BLaER1 treated with 17β-estradiol and CSF1 and Interleukin-3, amounts not matched to agents 10 nM and 100 nM (cell line): ENCODE results near the gene CUL3.

Experiments
- H3K27ac ChIP-seq, 11 experiments: shearing (Covaris generic); formaldehyde crosslinking; 2 replicates each; pipeline ENCODE4 v1.8.1; 2022
- H3K27me3 ChIP-seq, 11 experiments: shearing (Covaris generic); formaldehyde crosslinking; 2 replicates each; pipeline ENCODE4 v1.8.1; 2022
- H3K36me3 ChIP-seq, 11 experiments: shearing (Covaris generic); formaldehyde crosslinking; 2 replicates each; pipeline ENCODE4 v1.8.1; 2022
- H3K4me1 ChIP-seq, 10 experiments: shearing (Covaris generic); formaldehyde crosslinking; 2 replicates each; pipeline ENCODE4 v1.8.1; 2022
- H3K4me2 ChIP-seq, 11 experiments: shearing (Covaris generic); formaldehyde crosslinking; 2 replicates each; pipeline ENCODE4 v1.8.1; 2022
- H3K4me3 ChIP-seq, 10 experiments: shearing (Covaris generic); formaldehyde crosslinking; 2 replicates each; pipeline ENCODE4 v1.8.1; 2022
- H3K9ac ChIP-seq, 11 experiments: shearing (Covaris generic); formaldehyde crosslinking; 2 replicates each; pipeline ENCODE4 v1.8.1; 2022
- H3K9me3 ChIP-seq, 11 experiments: shearing (Covaris generic); formaldehyde crosslinking; replicated peaks in 1 of 11; 2 replicates each; pipeline ENCODE4 v1.8.1; 2022
- H4K20me1 ChIP-seq, 11 experiments: shearing (Covaris generic); formaldehyde crosslinking; 2 replicates each; pipeline ENCODE4 v1.8.1; 2022
- Cebpa-rat ChIP-seq, 11 experiments: shearing (Covaris generic); IDR thresholded peaks; 2 replicates each; pipeline ENCODE4 v1.8.1; 2022

CUL3 gene

GRCh38 chr2:224449212-224450147 lies 135.7 kb downstream of the CUL3 start:
- peaks cover 0 to 14% (median 8%) of the 10 kb centered on the region in 11 experiments; a peak in 8 of 22 replicates for H3K9me3 ChIP-seq
- TF ChIP-seq Cebpa-rat (IDR thresholded peaks at IDR 0.05) = no peak
- no peak overlapping the region for H3K4me2 ChIP-seq
- no peaks in the 10 kb centered on the region for H3K27me3 ChIP-seq
- H3K9ac ChIP-seq = no peak overlapping the region
- peaks cover 0 to 7% (median 2%) of the 10 kb centered on the region in 10 experiments; a peak in 4 of 20 replicates for H3K4me1 ChIP-seq
- H3K27ac ChIP-seq = no peak overlapping the region
- no peaks in the 10 kb centered on the region for H3K36me3 ChIP-seq
- no peak overlapping the region for H3K4me3 ChIP-seq
- H4K20me1 ChIP-seq = no peaks in the 10 kb centered on the region

DNA sequence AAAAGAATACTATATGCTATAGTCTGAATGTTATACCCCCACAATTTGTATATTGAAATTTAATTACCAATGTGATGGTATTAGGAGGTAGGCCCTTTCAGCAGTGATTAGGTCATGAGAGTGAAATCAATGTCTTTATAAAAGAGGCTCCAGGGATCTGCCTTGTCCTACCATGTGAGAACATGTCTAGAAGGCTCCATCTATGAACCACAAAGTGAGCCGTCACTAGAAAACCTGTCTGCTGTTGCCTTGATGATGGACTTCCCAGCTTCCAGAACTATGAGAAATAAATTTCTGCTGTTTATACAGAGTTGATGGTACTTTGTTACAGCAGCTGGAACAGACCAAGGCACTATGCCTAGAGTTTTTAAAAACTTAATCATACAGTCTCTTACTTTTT lies 136.9 kb downstream of the CUL3 start:
- Histone ChIP-seq H3K27me3 (no peaks in the 10 kb centered on the region), H3K9me3 (peaks cover 0 to 13% (median 6%) of the 10 kb centered on the region in 11 experiments; a peak in 9 of 22 replicates), H3K4me2 (no peak overlapping the region), H3K27ac (no peak overlapping the region), H4K20me1 (no peaks in the 10 kb centered on the region), H3K4me3 (no peak overlapping the region), H3K36me3 (no peaks in the 10 kb centered on the region), H3K4me1 (peaks cover 0 to 7% (median 2%) of the 10 kb centered on the region in 10 experiments; a peak in 4 of 20 replicates), H3K9ac (no peak overlapping the region)
- no peak for TF ChIP-seq Cebpa-rat (IDR thresholded peaks at IDR 0.05)

GRCh38 chr2:224444783-224445182 lies 140.4 kb downstream of the CUL3 start:
- no peak for TF ChIP-seq Cebpa-rat (IDR thresholded peaks at IDR 0.05)

GRCh38 chr2:224444021-224444420 lies 141.1 kb downstream of the CUL3 start:
- H3K36me3 ChIP-seq = no peaks in the 10 kb centered on the region
- H3K4me3 ChIP-seq = no peak overlapping the region
- H3K27me3 ChIP-seq = peaks cover 0 to 6% (median 4%) of the 10 kb centered on the region in 11 experiments; a peak in 9 of 22 replicates
- H3K4me1 ChIP-seq = no peaks in the 10 kb centered on the region; a peak in 1 of 20 replicates
- H3K9me3 ChIP-seq = peaks cover 7 to 25% (median 13%) of the 10 kb centered on the region in 11 experiments; a peak in 21 of 22 replicates
- no peak overlapping the region for H3K9ac ChIP-seq
- no peak for TF ChIP-seq Cebpa-rat (IDR thresholded peaks at IDR 0.05)
- H3K4me2 ChIP-seq = no peak overlapping the region
- no peaks in the 10 kb centered on the region for H4K20me1 ChIP-seq
- no peak overlapping the region for H3K27ac ChIP-seq

More at GRCh38 chr2:224444783-224445182, 140.4 kb downstream of the CUL3 start:
- Histone ChIP-seq H3K9me3 (peaks cover 7 to 25% (median 13%) of the 10 kb centered on the region in 11 experiments; a peak in 21 of 22 replicates), H3K36me3 (no peaks in the 10 kb centered on the region), H3K27ac (no peak overlapping the region), H3K9ac (no peak overlapping the region), H3K4me3 (no peak overlapping the region), H4K20me1 (no peaks in the 10 kb centered on the region), H3K4me2 (no peak overlapping the region), H3K27me3 (peaks cover 0 to 6% (median 4%) of the 10 kb centered on the region in 11 experiments; a peak in 9 of 22 replicates), H3K4me1 (no peaks in the 10 kb centered on the region; a peak in 1 of 20 replicates)

- Histone ChIP-seq H3K36me3 (no peaks in the 10 kb centered on the region), H3K9ac (no peak overlapping the region), H3K4me2 (peak overlapping the region in 3 of 11 experiments; percentile 12 to 55 (median 46); a peak in 2 of 22 replicates), H3K9me3 (peaks cover 7 to 25% (median 13%) of the 10 kb centered on the region in 11 experiments; a peak in 21 of 22 replicates), H3K4me1 (no peaks in the 10 kb centered on the region; a peak in 1 of 20 replicates), H3K27me3 (peaks cover 0 to 6% (median 4%) of the 10 kb centered on the region in 11 experiments; a peak in 9 of 22 replicates), H4K20me1 (no peaks in the 10 kb centered on the region), H3K27ac (no peak overlapping the region), H3K4me3 (peak overlapping the region in 3 of 10 experiments; percentile 21 to 28 (median 24); a peak in 2 of 20 replicates)
- no peak for TF ChIP-seq Cebpa-rat (IDR thresholded peaks at IDR 0.05)
Measured at GRCh38 chr2:224442071-224442967, 142.8 kb downstream of the CUL3 start.

GRCh38 chr2:224440988-224441387 lies 144.2 kb downstream of the CUL3 start:
- Histone ChIP-seq H3K4me3 (no peak overlapping the region), H3K9me3 (peaks cover 7 to 25% (median 13%) of the 10 kb centered on the region in 11 experiments; a peak in 21 of 22 replicates), H3K27ac (no peak overlapping the region), H3K4me2 (no peak overlapping the region), H3K9ac (no peak overlapping the region), H3K27me3 (peaks cover 0 to 6% (median 4%) of the 10 kb centered on the region in 11 experiments; a peak in 9 of 22 replicates), H4K20me1 (no peaks in the 10 kb centered on the region), H3K4me1 (no peaks in the 10 kb centered on the region; a peak in 1 of 20 replicates), H3K36me3 (no peaks in the 10 kb centered on the region)
- no peak for TF ChIP-seq Cebpa-rat (IDR thresholded peaks at IDR 0.05)

DNA sequence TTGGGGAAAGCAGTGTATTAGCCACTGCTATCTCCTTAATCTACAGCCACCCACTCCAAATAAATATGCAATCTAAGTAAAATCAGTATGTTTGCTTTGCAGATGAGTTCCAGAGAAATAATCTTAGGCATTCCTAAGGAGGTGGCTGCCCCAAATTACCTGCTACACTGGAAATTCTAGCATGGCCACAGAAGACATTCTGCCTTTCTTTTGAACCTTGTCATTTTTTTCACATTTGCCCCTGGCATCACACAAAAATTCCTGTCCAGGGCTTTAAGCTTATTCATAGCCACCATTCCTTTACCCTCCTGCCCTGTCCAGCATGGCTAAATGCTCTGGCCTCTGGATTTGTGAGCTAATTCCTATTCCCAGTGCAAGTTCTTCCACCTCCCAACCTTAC lies 146.4 kb downstream of the CUL3 start:
- H3K4me3 ChIP-seq = no peak overlapping the region
- H4K20me1 ChIP-seq = no peaks in the 10 kb centered on the region
- H3K9me3 ChIP-seq = peaks cover 0 to 20% (median 13%) of the 10 kb centered on the region in 11 experiments; a peak in 20 of 22 replicates
- H3K4me2 ChIP-seq = no peak overlapping the region
- H3K9ac ChIP-seq = no peak overlapping the region
- peaks cover 0 to 6% (median 4%) of the 10 kb centered on the region in 11 experiments; a peak in 9 of 22 replicates for H3K27me3 ChIP-seq
- no peaks in the 10 kb centered on the region; a peak in 1 of 20 replicates for H3K4me1 ChIP-seq
- TF ChIP-seq Cebpa-rat (IDR thresholded peaks at IDR 0.05) = no peak
- no peaks in the 10 kb centered on the region for H3K36me3 ChIP-seq
- no peak overlapping the region for H3K27ac ChIP-seq

DNA sequence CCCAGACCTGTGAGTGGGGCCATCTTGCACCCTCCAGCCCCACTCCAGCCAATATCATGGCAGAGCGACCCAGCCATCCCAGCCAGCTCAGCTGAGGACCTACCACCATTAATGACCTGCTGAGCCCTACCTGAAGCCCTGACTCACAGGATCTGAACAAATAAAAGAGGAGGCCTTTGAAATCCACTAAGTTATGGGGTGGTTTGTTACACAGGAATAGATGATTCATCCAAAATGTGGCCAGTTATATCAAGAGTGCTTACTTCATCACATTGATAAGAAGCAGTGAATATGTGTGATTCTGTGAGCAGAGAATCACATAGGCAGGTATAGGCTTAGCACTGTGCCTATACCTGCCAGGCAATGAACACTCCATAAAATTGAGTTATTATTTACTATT lies 148.5 kb downstream of the CUL3 start:
- Histone ChIP-seq H3K4me3 (no peak overlapping the region), H3K4me2 (no peak overlapping the region), H3K36me3 (no peaks in the 10 kb centered on the region), H3K27ac (no peak overlapping the region), H3K4me1 (0 out of 20 replicates have a peak, but pooled peaks cover 0 to 5% (median 0%) of the 10 kb centered on the region in 10 experiments), H3K9me3 (peaks cover 0 to 7% (median 0%) of the 10 kb centered on the region in 11 experiments; a peak in 4 of 22 replicates), H3K9ac (no peak overlapping the region), H3K27me3 (no peaks in the 10 kb centered on the region), H4K20me1 (no peaks in the 10 kb centered on the region)
- no peak for TF ChIP-seq Cebpa-rat (IDR thresholded peaks at IDR 0.05)
